Measurements from ENCODE around the gene TOM1.

GRCh38 chr22:35319244-35319985 lies 19.7 kb downstream of the TOM1 start:
- TF ChIP-seq EZH2phosphoT487 (IDR thresholded peaks at IDR 0.05; ENCODE audit: borderline replicate concordance) (no peak), CTCF (conservative IDR thresholded peaks at IDR 0.05; ENCODE audit: low read length) (no peak)
